Measurements from ENCODE around the gene THBS4.
"Not testable (repeated sequence)": the region's sequence is repeated elsewhere in the genome, so short reads cannot be mapped to it uniquely, and the experiment has no call there.

The THBS4 gene

GRCh38 chr5:80077051-80077714, 42.0 kb downstream of the THBS4 start:
- DNase-seq = no peak

- no peak for DNase-seq
These were observed 43.8 kb downstream of the THBS4 start for GRCh38 chr5:80078921-80079320.

GRCh38 chr5:80082281-80082680, 47.1 kb downstream of the THBS4 start:
- DNase-seq = no peak

GRCh38 chr5:80082731-80083100, 47.6 kb downstream of the THBS4 start:
- peak; percentile 46 for DNase-seq

DNA sequence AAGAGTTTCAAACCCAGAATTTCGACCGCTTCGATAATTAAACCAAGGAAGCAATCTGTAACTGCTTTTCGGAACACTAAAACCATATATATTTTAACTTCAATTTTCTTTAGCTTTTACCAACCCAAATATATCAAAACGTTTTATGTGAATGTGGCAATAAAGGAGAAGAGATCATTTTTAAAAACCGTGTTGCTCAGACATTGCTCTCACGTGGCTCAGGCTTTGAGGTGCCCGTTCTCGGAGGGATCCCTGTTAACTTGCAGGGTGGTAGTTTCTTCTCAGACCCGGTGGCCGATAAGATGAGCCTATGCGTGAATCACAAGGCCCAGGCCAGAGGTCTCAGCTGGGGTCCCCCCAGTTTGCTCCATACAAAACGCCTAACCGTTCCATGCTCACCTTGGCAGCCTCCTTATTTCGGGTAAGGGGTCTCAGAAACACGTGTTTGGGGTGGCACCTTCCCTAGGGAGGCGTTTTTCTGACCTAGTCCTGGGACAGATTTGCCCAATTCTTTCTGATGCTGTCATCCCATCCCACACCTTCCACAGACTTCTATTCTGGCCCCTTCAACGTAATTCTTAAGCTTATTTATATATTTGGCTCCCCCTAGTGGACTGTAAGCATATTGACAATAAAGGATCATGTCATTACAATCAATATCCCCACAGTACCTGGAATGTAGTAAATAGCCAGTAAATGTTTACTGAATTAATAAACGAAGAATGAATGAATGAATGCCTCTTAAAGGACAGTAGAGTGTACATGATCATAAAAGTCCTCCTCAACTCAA, 48.1 kb downstream of the THBS4 start:
- DNase-seq = peak; percentile 43

GRCh38 chr5:80090884-80091166, 55.7 kb downstream of the THBS4 start:
- DNase-seq = no peak

DNA sequence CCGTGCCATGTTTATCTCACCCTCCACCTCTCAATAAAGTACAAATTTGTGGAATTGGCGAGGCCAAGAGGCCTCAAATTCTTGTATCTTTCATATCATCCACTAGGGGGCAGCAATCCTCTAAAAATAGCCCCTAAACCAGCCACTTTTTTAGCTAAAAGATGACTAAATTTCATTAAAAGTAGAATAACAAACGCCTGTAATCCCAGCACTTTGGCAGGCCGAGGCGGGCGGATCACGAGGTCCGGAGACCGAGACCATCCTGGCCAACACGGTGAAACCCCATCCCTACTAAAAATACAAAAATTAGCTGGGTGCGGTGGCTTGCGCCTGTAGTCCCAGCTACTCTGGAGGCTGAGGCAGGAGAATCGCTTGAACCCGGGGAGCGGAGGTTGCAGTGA, 56.6 kb downstream of the THBS4 start:
- peak; percentile 62 for DNase-seq

DNA sequence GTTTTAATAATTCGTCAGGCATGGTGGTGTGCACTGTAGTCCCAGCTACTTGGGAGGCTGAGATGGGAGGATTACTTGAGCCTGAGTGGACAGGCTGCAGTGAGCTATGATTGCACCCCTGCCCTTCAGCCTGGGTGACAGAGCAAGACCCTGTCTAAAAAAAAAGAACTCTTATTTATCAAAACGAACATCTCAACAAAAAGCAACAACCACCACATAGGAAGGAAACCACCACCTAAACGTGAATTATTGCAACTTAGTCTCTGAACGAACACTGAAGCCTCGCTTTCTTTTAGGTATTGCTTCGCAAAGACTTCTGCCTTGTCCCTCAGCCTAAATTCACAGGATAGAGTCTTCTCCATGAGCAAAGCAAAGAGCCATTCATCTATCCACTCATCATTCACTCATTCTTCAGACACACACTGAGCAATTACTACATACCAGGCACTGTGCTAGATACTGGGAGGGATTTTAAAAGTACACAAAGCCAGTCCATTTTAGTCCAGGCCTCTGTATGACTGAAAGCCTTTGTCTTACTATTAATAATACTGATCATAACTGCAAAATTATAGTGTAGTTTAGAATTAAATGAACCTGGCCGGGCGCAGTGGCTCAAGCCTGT, 57.4 kb downstream of the THBS4 start:
- DNase-seq = no peak

- DNase-seq = no peak
These were observed 58.6 kb downstream of the THBS4 start for GRCh38 chr5:80093796-80094195.

- no peak for DNase-seq
These were observed 59.1 kb downstream of the THBS4 start for GRCh38 chr5:80094236-80094738.

DNA sequence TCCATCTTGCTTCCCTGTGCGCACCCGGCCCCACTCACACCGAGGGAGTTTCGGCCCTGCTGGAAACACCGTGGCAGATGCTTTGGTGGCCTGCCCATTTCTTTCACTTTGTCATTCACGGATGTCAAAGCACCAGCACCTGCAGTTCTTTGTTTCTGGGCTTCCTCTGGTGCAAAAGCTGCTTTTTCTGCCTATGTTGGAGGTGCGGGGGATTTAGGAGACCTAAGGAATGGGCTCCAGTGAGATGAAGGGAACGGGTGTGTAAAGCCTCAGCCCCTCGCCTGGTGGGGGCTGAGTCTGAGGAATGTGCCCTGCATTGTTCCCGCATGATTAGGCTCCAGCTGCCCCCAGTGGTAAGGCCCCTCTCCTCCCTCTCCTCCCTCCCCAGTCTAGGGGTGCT, 62.3 kb downstream of the THBS4 start:
- DNase-seq = no peak

DNA sequence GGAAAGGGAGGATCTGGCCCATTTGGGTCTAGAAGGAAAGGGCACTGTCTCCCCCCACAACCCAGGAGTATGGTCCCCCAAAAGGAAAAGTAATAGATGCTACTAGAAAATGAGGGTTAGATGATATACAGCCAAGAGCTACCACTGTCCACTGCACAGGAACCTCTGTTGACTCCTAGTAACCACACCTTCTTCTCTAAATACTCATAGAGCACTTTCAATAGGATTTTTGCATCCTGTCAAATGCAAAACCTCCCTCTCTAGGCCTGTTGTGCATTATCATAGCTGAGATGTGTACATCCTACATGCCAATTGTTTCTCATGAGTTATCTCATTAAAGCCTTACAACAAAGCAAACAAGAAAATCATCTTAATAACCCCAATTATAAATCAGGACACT, 66.8 kb downstream of the THBS4 start:
- DNase-seq = no peak

- DNase-seq = no peak
These were observed 68.2 kb downstream of the THBS4 start for GRCh38 chr5:80103371-80103770.

DNA sequence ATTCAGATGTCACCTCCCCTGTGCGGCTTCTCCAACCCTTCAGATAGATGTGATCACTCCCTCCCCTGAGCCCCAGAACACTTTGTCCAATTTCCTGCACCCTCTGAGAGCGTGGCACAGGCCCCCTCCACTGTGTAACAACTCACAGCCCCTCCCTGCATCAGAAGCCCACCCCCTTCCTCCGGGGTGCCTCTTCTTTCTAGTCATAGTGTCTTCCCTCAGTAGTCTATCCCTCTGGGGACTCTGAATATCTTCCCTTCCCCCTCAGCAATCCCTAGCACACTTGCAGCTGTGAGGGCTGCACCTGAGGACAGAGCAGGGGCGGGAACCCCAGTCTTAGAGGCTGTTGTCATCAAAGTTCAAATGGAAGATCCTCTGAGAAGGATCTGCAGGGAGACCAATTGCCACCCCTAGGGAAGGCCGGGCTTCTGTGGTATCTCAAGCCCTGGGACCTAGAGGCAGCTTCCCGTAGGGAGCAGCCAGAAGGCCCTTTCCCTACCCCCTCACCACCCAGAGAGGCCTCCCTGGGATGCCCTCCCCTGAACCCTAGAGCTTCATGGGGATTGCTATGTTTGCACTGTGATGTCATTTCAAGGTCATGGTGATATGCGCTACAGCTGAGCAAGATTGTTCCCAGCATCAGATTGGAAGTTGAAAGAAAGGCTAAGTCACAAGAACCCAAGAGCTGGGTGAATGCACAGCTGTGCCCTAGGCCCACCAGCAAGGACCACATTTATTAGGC, 70.7 kb downstream of the THBS4 start:
- DNase-seq = no peak

DNA sequence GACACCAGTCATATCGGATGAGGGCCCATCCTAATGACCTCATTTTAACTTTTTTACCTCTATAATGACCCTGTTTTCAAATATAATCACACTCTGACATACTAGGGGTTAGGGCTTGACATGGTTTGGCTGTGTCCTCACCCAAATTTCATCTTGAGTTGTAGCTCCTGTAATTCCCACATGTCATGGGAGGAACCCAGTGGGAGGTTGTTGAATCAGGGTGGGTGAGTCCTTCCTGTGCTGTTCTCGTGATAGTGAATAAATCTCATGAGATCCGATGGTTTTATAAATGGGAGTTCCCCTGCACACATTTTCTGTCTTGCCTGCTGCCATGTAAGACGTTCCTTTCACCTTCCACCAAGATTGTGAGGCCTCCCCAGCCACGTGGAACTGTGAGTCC, 71.8 kb downstream of the THBS4 start:
- DNase-seq = no peak

DNA sequence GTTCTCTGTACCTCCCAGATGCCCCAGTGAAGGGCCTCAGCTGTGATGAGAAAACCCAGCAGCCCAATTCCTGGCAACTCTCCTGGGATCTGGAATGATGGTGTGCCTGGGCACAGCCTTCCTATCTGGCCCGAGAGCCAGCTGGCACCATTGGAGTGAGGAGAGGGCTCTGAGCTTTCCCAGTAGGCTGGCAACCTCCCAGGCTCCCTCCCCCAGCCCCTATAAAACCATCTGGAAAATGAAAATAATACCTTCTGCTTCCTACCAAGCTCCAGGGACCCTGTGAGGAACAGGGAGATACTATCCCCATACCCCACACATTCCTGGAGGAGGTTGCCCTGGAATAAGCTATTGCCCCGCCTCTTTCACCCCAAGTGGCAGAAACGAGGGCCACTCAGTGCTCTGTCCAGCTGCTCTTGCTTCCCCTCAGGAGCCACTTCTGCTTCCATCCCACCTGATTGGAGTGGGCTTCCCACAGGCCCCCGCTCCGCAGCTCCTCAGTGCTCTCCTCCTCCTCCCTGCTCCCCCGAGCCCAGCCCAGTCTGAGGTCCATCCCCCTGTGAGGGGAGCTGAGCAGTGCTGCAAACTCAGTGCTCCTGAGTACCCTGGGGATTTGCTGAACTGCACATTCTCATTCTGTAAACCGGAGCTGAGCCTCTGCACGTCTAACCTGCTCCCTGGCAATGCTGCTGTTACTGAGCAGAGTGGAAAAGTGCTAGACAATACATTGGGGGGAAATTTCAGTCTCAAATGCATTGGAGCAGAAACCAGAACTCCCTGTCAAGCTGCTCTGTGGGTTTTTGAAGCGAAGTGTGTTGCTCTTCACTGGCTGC, 74.7 kb downstream of the THBS4 start:
- DNase-seq = no peak

GRCh38 chr5:80111376-80111990, 76.3 kb downstream of the THBS4 start:
- not testable (repeated sequence) for DNase-seq

DNA sequence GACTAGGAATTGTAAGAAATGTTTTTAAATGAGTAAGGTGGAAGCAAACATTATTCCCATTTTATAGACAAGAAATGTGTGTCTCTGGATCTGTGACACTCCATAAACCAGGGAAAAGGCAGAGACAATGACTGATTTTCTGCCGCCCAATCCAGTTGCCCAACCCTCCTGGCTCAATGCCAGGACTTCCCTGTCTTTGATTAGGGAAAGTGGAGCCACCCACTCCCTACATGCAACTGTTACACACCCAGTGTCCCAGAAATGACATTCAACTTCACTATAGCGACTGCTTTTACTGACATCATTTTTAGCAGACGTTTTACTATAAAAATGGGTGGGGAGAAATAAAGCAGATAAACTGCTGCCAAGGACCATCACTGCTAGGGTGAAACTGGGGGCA, 79.7 kb downstream of the THBS4 start:
- DNase-seq = no peak

- DNase-seq = no peak
These were observed 80.9 kb downstream of the THBS4 start for GRCh38 chr5:80116000-80116399.

DNA sequence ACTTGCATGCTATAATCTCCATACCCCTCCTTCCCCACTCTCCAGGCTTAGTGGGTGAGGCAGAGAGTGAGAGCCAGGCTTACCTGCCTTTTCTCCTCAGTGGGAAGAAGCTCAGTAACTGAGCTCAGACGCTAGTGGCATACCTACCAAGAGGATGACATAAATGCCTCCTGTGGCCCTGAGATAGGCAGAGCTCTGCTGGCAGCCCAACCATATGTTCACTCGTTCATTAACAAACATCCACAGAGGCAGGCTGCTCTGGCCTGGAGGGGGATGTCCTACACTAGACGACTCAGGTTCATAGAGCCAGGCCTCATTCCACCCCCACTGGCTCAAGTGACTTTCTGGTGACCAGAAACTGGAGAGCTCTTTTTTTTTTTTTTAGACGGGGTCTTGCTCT, 81.3 kb downstream of the THBS4 start:
- DNase-seq = no peak

- no peak for DNase-seq
These were observed 82.3 kb downstream of the THBS4 start for GRCh38 chr5:80117446-80117845.

GRCh38 chr5:80119372-80119771, 84.2 kb downstream of the THBS4 start:
- no peak for DNase-seq
